NCI-H82 treated with DMSO at 0.1 percent for 48 hours (cell line): ENCODE measurements around the gene NUBP2.

ENCODE experiments used
- DNase-seq: peaks from one replicate; lab custom pipeline; 2025; ENCODE audit not compliant: unreplicated experiment; lab: John Stamatoyannopoulos, UW

Gene NUBP2, protein sequence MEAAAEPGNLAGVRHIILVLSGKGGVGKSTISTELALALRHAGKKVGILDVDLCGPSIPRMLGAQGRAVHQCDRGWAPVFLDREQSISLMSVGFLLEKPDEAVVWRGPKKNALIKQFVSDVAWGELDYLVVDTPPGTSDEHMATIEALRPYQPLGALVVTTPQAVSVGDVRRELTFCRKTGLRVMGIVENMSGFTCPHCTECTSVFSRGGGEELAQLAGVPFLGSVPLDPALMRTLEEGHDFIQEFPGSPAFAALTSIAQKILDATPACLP

DNA sequence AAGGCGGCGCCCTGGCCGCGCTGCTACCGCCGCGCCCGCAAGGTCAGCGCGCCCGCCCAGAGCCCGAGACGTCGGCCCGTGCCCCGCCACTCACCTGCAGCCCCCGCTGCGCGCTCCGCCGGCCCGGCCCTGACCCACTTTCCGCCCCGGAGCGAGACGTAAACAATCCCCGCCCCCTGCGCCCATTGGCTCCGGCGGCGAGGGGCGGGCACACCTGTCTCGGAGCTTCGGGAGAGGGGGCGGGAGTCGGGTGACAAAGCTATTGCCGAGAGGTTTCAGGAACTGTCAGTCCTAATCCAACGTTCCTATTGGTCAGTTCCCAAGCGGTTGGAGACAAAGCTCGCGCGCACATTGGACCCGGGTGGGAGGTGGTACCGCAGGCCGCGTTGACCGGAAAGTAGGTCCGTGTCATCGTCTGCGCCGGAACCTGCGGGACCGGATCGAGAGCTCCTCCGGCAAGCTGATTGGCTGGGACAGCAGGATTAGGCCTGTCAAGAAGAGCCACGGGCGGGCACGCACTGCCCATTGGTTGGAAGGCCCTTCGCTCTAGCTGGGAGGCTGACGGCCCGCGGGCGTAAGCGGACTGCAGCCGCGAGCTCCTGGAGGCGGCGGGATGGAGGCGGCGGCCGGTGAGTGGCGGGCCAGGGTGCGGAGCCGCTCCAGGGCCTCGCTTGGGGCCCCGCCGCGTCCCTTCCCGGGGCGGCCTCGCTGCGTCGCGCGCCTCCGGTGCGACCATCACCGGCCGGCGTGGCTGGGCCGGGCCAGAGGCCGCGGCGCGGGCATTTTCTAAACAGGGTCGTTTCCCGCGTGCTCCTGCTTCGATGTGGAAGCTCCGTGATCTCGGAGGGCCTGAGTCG lies at the start of gene NUBP2, which contains the start of gene SPSB3:
TSS of gene NUBP2 (plus strand) at position 553 of the 857 bp plus-strand sequence. CDS start at position 614, 61 bp downstream.
TSS of gene SPSB3 (minus strand) at position 164 of the 857 bp plus-strand sequence. CDS start 1,088 bp downstream, outside the sequence.
- DNase-seq: peak; percentile 99

DNA sequence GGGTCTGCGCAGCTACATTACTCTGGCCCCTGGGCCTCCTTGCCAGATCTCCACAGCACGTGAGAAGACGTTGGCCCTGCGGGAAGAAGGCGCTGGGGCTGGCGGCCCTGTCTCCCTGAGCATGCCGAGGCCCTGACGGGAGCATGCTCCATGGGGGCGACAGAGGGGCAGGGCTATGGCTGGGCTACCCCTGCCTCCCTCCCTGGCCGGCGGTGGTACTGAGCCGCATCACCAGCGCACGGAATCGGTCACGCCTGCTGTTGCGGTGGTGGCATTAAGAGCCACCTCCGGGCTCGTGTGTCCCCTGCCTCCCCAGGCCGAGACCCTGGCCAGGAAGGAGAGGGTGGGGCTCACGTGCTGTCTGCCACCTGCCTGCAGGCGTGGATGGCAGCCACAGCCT lies 48.6 kb upstream of the NUBP2 start:
- DNase-seq: no peak

DNA sequence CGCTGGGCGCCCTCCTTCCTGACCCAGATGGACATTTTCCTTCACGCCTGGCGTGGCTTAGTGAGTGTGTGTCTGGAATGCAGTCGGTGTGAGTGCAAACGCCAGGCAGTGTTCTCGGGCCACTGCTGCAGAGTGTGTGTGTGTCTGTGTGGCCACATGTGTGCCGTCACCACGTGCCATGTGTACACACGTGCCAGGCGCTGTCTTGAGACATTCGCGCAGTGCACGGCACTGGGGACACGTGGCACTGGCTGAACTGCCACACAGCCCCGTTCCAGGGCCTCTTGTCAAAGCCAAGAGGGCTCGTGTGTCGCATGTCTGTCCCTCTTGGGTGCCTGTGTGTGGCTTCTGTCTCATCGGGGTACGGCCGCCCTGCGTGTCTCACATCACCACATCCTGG lies 47.9 kb upstream of the NUBP2 start:
- no peak for DNase-seq

- no peak for DNase-seq
These were observed 42.5 kb upstream of the NUBP2 start for GRCh38 chr16:1740234-1740633.

- no peak for DNase-seq
These were observed 41.8 kb upstream of the NUBP2 start for GRCh38 chr16:1740781-1741490.

DNA sequence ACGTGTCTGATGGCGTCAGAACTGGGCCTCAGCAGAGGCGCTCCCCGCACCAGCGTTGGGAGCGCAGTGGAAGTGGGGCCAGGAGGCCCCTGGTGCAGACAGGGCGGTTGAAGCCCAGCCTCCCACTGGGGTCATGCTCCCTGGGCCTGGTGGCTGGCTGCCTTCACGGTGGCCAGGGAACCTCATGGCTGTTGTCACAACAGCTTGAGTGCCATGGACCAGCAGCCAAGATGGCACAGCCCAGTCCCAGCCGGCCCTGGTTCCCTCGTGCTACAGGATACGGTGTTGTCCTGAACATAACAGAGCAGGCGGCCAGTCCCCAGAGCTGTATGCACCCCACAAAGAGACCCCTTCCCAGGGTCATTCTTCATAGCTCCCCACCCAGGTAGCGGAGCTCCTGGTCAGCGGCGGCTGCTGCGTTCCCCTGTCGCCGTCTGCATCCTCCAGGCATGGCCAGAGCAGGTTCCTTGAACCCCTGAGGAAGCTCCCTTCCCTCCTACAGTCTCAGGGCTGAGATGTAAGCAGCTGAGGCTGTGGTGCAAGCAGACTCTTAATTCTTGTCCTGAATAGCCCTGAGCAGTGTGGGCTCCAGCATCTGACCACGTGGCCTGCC lies 41.1 kb upstream of the NUBP2 start:
- DNase-seq: no peak

GRCh38 chr16:1743376-1744337 lies 39.1 kb upstream of the NUBP2 start:
- no peak for DNase-seq

- DNase-seq: no peak
These were observed 38.4 kb upstream of the NUBP2 start for GRCh38 chr16:1744338-1744840.

DNA sequence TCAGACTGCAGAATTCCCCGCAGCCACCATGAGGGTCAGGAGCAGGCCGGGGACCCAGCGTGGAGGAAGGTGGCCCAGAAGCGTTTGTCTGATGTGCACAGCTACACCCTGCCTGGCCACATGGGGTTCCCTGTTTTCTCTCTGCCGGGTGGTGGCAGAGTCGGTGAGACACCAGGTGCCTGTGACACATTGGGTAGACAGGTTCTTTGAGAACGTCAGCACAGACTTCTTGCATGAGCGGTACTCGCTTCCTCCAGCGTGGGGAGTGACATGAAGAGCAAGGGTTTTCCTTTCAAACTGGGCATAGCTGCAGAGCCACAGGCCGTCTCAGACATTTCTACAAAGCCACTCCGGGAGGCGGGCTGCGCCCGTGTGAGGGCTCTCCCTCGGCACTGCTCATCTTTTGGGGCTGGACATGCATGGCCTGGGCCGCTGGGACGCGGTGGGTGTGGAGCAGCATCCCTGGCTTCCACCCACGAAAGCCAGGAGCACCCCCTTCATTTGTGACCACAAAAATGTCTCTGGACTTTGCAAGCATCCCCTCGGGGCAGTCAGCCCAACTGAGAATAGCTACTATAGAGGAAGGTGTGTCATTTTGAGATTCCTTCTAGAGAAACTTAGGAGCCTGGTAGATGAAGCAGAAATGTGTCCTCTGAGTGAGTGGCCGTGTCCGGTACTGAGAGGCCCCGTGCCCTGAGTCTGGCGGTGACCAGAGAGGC lies 37.4 kb upstream of the NUBP2 start:
- DNase-seq: no peak

GRCh38 chr16:1745900-1746692 lies 36.7 kb upstream of the NUBP2 start:
- DNase-seq: no peak

DNA sequence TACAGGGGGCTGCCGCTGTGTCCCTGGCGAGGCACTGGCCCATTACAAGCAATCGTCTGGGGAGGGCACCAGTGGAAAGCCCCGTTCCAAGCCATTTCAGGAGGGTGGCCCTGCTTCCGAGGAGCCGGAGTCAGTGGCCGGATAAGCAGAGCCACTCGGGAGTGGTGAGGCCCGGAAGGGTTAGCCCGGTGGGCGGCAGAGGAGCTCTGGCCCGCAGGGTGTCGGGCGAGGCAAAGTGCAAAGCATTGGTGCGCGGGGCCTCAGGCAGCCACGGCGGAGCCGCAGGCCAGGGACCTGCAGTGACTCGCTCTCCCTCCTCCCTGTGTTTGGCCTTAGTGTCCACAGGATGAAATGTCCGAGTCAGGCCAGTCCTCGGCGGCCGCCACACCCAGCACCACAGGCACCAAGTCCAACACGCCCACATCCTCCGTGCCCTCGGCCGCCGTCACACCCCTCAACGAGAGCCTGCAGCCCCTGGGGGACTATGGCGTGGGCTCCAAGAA lies 36.0 kb upstream of the NUBP2 start:
- no peak for DNase-seq

GRCh38 chr16:1747934-1748333 lies 34.8 kb upstream of the NUBP2 start:
- DNase-seq: no peak

GRCh38 chr16:1749152-1750117 lies 33.3 kb upstream of the NUBP2 start:
- no peak for DNase-seq

- no peak for DNase-seq
These were observed 30.8 kb upstream of the NUBP2 start for GRCh38 chr16:1751946-1752345.

DNA sequence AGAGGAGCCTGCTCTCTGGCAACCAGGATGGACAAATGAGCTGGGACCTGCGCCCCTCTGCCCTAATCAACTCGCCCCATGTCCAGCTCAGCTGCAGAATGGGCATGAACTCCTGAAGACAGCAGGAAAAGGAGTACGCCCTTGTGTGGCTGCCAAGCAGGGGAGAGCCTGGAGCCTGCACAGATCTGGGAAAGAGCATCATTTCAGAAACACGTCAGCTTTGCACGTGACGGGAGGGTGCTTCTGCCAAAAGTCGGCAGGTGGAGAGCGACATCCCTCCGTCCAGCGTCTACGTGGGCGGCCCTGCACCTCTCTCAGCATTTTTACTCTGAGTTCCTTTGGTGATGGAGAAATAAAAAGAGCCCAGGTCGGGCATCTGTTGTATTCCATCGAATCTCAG lies 29.9 kb upstream of the NUBP2 start:
- DNase-seq: no peak

- DNase-seq: no peak
These were observed 28.6 kb upstream of the NUBP2 start for GRCh38 chr16:1754204-1754603.
